HepG2 (cell line): ENCODE measurements around the gene CAMK2A. TPM values are rescaled to one million over a fixed set of nuclear protein-coding genes. Genes with fewer than 3 reads are reported as not detected.

Source experiments
- ATAC-seq: fragments of 200-7000 bp; cut with Tn5 transposase; 3 replicates; pipeline ENCODE4 v1.9.1; 2020; ENCODE audit warnings: mild to moderate bottlenecking, moderate library complexity
- BruUV-seq: library from RNA; stranded (reverse); fragments of 400-500 nt; replicated peaks from 2 replicates; lab custom pipeline; 2021; lab: Mats Ljungman, UMichigan
- CTCF ChIA-PET: fragments of 300-600 bp; formaldehyde crosslinking; extraction: SDS; loops from one replicate; lab custom pipeline; 2021; ENCODE audit warnings: low total read pairs, inconsistent platforms, low intra/inter-chr PET ratio; lab: Yijun Ruan, JAX
- POLR2A ChIA-PET: fragments of 350-600 bp; sonication (Branson Sonifier 250); formaldehyde crosslinking; loops from one replicate; lab custom pipeline; 2020; ENCODE audit warnings: antibody characterized with exemption, inconsistent platforms; lab: Yijun Ruan, JAX
- DNase-seq: peaks from one replicate; pipeline ENCODE4 v3.0.0-alpha.2; 2015; ENCODE audit warnings: low spot score
- FAIRE-seq: peaks from 3 replicates; lab custom pipeline; 2011; peaks lifted over from hg19 to GRCh38; lab: Jason Lieb, UNC
- H2AFZ ChIP-seq: one replicate; pipeline ENCODE4 v1.6.1; 2011; ENCODE audit warnings: low read length, inconsistent platforms
- H3K27ac ChIP-seq: fragments of 300-600 bp; 3 replicates; pipeline ENCODE4 v1.8.0; 2011; ENCODE audit warnings: mixed run types, mild to moderate bottlenecking, mixed read lengths, low read length, inconsistent platforms; ENCODE audit not compliant: insufficient read depth; ENCODE audit errors: extremely low read length
- H3K27me3 ChIP-seq, 2 experiments: fragments of 200-600 bp in 1 of 2; 2 replicates in 1 of 2; 3 replicates in 1 of 2; pipeline versions ENCODE4 v1.6.0 to v1.8.0; 2011; ENCODE audit warnings: low read length in 2 of 2, mild to moderate bottlenecking in 2 of 2, moderate library complexity in 2 of 2, inconsistent platforms in 1 of 2; ENCODE audit not compliant: insufficient read depth in 2 of 2, control insufficient read depth in 1 of 2
- H3K36me3 ChIP-seq, 2 experiments: fragments of 200-600 bp in 1 of 2; replicated peaks in 1 of 2; 2 replicates in 1 of 2; 3 replicates in 1 of 2; pipeline versions ENCODE4 v1.5.1 to v1.8.0; 2011; ENCODE audit warnings: low read length in 2 of 2, inconsistent platforms in 1 of 2; ENCODE audit not compliant: insufficient read depth in 2 of 2, control insufficient read depth in 1 of 2
- H3K4me1 ChIP-seq: 2 replicates; pipeline ENCODE4 v1.5.1; 2012; ENCODE audit warnings: low read length, inconsistent platforms; ENCODE audit not compliant: insufficient read depth
- H3K4me2 ChIP-seq: 2 replicates; pipeline ENCODE4 v1.6.0; 2011; ENCODE audit warnings: low read depth, low read length, inconsistent platforms
- H3K4me3 ChIP-seq, 3 experiments: fragments of 200-600 bp in 1 of 3; sonication (generic), shearing (Covaris generic) in 1 of 3; replicated peaks in 1 of 3; 2 replicates each; pipeline ENCODE4 v1.5.1; 2011 to 2016; ENCODE audit warnings: low read length in 3 of 3, inconsistent platforms in 2 of 3, low read depth in 2 of 3, mild to moderate bottlenecking in 2 of 3, control low read depth in 1 of 3, mixed read lengths in 1 of 3; ENCODE audit not compliant: insufficient read depth in 1 of 3
- H3K79me2 ChIP-seq: one replicate; pipeline ENCODE4 v1.6.1; 2011; ENCODE audit warnings: low read length, inconsistent platforms; ENCODE audit not compliant: insufficient read depth
- H3K9ac ChIP-seq: 2 replicates; pipeline ENCODE4 v1.6.0; 2011; ENCODE audit warnings: mild to moderate bottlenecking, low read depth, low read length, inconsistent platforms; ENCODE audit not compliant: insufficient read depth
- H3K9me3 ChIP-seq: 2 replicates; pipeline ENCODE4 v1.5.1; 2012; ENCODE audit warnings: mild to moderate bottlenecking, low read length
- H4K20me1 ChIP-seq: 2 replicates; pipeline ENCODE4 v1.6.0; 2011; ENCODE audit warnings: inconsistent platforms, mild to moderate bottlenecking, low read length, moderate library complexity; ENCODE audit not compliant: insufficient read depth
- CENPT ChIP-seq: sonication (generic); formaldehyde crosslinking; IDR thresholded peaks from 2 replicates; pipeline ENCODE4 v1.8.0; 2022; ENCODE audit warnings: low read depth, mild to moderate bottlenecking, moderate library complexity, missing genetic modification reagents
- CREB3 ChIP-seq: sonication (generic); formaldehyde crosslinking; IDR thresholded peaks from 2 replicates; pipeline ENCODE4 v1.5.0; 2020; ENCODE audit warnings: missing genetic modification reagents
- CREM ChIP-seq, 2 experiments: sonication (generic) in 1 of 2; formaldehyde crosslinking in 1 of 2; IDR thresholded peaks; 2 replicates each; pipeline versions ENCODE4 v1.4.0 to v1.6.1; 2016 to 2020; ENCODE audit warnings: antibody characterized with exemption in 1 of 2, mild to moderate bottlenecking in 1 of 2, missing genetic modification reagents in 1 of 2
- GTF2F1 ChIP-seq: fragments of 150-350 bp; IDR thresholded peaks from 2 replicates; pipeline ENCODE4 v1.6.1; 2014; ENCODE audit warnings: low read length
- JDP2 ChIP-seq: sonication (generic); formaldehyde crosslinking; IDR thresholded peaks from 2 replicates; pipeline ENCODE4 v1.8.1; 2022; ENCODE audit warnings: missing genetic modification reagents, borderline replicate concordance
- RARA ChIP-seq: IDR thresholded peaks from 2 replicates; pipeline ENCODE4 v1.6.1; 2016; ENCODE audit warnings: missing genetic modification reagents, missing compliant biosample characterization
- SAP130 ChIP-seq: IDR thresholded peaks from 2 replicates; pipeline ENCODE4 v1.6.1; 2016; ENCODE audit warnings: low read depth
- TFDP1 ChIP-seq: IDR thresholded peaks from 2 replicates; pipeline ENCODE4 v1.6.1; 2016; ENCODE audit warnings: missing compliant biosample characterization, missing genetic modification reagents, borderline replicate concordance
- ZFY ChIP-seq: sonication (generic); formaldehyde crosslinking; IDR thresholded peaks from 2 replicates; pipeline ENCODE4 v1.4.0; 2020; ENCODE audit warnings: missing genetic modification reagents
- ZMYM4 ChIP-seq: sonication (generic); formaldehyde crosslinking; IDR thresholded peaks from 2 replicates; pipeline ENCODE4 v1.8.1; 2023; ENCODE audit warnings: mild to moderate bottlenecking, missing genetic modification reagents
- ZNF263 ChIP-seq: sonication (generic); formaldehyde crosslinking; IDR thresholded peaks from 2 replicates; pipeline ENCODE4 v1.4.0; 2020; ENCODE audit warnings: missing genetic modification reagents
- WGBS: methylation state at CpG from one replicate; pipeline ENCODE4 v1.1.6; 2017; ENCODE audit warnings: low lambda C conversion rate; 5-methylcytosine and 5-hydroxymethylcytosine counted together
- in situ Hi-C: cut with HindIII; loops from 2 replicates; pipeline ENCODE4 v1.10.0; 2017; ENCODE audit warnings: low pct_unique_long_range_greater_than_20kb; ENCODE audit not compliant: extremely low pct_ligation_motif_present
- intact Hi-C: fragments of 100-400 bp; cut with micrococcal nuclease; formaldehyde crosslinking; loops from one replicate; pipeline ENCODE4 v1.10.0; 2022; ENCODE audit not compliant: unreplicated experiment
- polyA plus RNA-seq, 8 experiments: library from polyadenylated mRNA; depleted of rRNA in 3 of 8; stranded (reverse) in 7 of 8; unstranded in 1 of 8; fragments of >200 nt; fragmentation: Illumina TruSeq in 4 of 8; extraction: Trizol in 4 of 8; gene quantifications; 2 replicates each; pipeline versions ENCODE4 v1.2.1 to v1.2.3, GENCODE V29; 2011 to 2016; ENCODE audit warnings: low read depth in 4 of 8, missing spikeins in 1 of 8, mixed read lengths in 1 of 8; ENCODE audit not compliant: insufficient read depth in 1 of 8
- total RNA-seq, 5 experiments: library from RNA; depleted of rRNA; stranded (reverse); fragments of >200 nt; fragmentation: Illumina TruSeq; extraction: Trizol; gene quantifications; 2 replicates each; pipeline ENCODE4 v1.2.3, GENCODE V29; 2016; ENCODE audit warnings: low read depth in 1 of 5

Gene CAMK2A
- total and polyA plus RNA-seq, 2 of the 13 experiments (the other 11 are each of a cell fraction or from before 2014, with no cell fraction given): 0.11 TPM; not detected in 1

GRCh38 chr5:150188146-150188842, 101.3 kb downstream of the CAMK2A start (continued):
- no peak for TF ChIP-seq CREB3 (CRISPR knock-in tag)
- TF ChIP-seq, all 625 proteins: peak for 0

- no peak overlapping the region for H3K9ac ChIP-seq
- peaks cover 29% of the 10 kb centered on the region for H3K4me1 ChIP-seq
- DNase-seq: no peak
- in situ Hi-C loops: no loop called here
- peaks cover 4 to 16% of the 10 kb centered on the region in 2 experiments; a peak in 4 of 5 replicates for H3K27me3 ChIP-seq
- no peaks in the 10 kb centered on the region for H3K36me3 ChIP-seq
- CTCF ChIA-PET: interaction anchor here (1.2 kb wide), 1 partner anchor 57 kb away, joined by 4 read pairs; no protein-coding TSS in a partner anchor
- no peak for FAIRE-seq
- WGBS: 28% methylated on average over 4 of the region's 4 CpGs
- no peaks in the 10 kb centered on the region for H4K20me1 ChIP-seq
- no peak for ATAC-seq
- H2AFZ ChIP-seq: no peak overlapping the region
- POLR2A ChIA-PET: interaction anchor here (0.6 to 1.0 kb wide), 2 partner anchors 45 to 50 kb away, joined by 3 read pairs; no protein-coding TSS in a partner anchor
- intact Hi-C loops: no loop called here
- H3K4me2 ChIP-seq: no peak overlapping the region; the same call in 1 of the 2 replicates
- H3K27ac ChIP-seq: no peak overlapping the region
- H3K4me3 ChIP-seq: no peak overlapping the region
- TF ChIP-seq ZNF263 (CRISPR knock-in tag): peak; percentile 82
- TF ChIP-seq CREM (IDR thresholded peaks at IDR 0.05): no peak
- TF ChIP-seq CREM (CRISPR knock-in tag; IDR thresholded peaks at IDR 0.05): no peak
- TF ChIP-seq, all 625 proteins: peak for 1
- no peaks in the 10 kb centered on the region for H3K79me2 ChIP-seq
- no peaks in the 10 kb centered on the region for H3K9me3 ChIP-seq
- BruUV-seq: no TSS peak
Observed at GRCh38 chr5:150186897-150187296, 102.7 kb downstream of the CAMK2A start.

- in situ Hi-C loops: no loop called here
- DNase-seq (peak; percentile 29), FAIRE-seq (no peak), ATAC-seq (peak; percentile 68)
- Histone ChIP-seq H3K27ac (no peak overlapping the region), H3K36me3 (no peaks in the 10 kb centered on the region), H3K27me3 (peaks cover 4 to 11% of the 10 kb centered on the region in 2 experiments; a peak in 3 of 5 replicates), H3K4me1 (peaks cover 30% of the 10 kb centered on the region), H4K20me1 (no peaks in the 10 kb centered on the region), H3K79me2 (no peaks in the 10 kb centered on the region), H3K4me2 (peak overlapping the region; percentile 52), H3K9ac (no peak overlapping the region), H3K9me3 (no peaks in the 10 kb centered on the region), H2AFZ (no peak overlapping the region), H3K4me3 (no peak overlapping the region; a peak in 1 of 6 replicates)
- intact Hi-C loops: no loop called here
- WGBS: 17% methylated on average over 5 of the region's 8 CpGs
- no TSS peak for BruUV-seq
- POLR2A ChIA-PET: no interaction called here
- CTCF ChIA-PET: interaction anchor here (1.2 kb wide), 1 partner anchor 56 kb away, joined by 4 read pairs; no protein-coding TSS in a partner anchor
- 0 out of 2 replicates have a peak, but pooled peaks have one; percentile 13 for TF ChIP-seq SAP130 (CRISPR knock-in tag)
- TF ChIP-seq TFDP1 (CRISPR knock-in tag): no peak
- TF ChIP-seq ZMYM4 (CRISPR knock-in tag): no peak
- no peak for TF ChIP-seq JDP2 (CRISPR knock-in tag)
- peak; percentile 49; the same call in 1 of the 2 replicates for TF ChIP-seq RARA (CRISPR knock-in tag)
- TF ChIP-seq GTF2F1: no peak
- TF ChIP-seq ZFY (CRISPR knock-in tag): no peak
- TF ChIP-seq CENPT (CRISPR knock-in tag): no peak
Observed at GRCh38 chr5:150186137-150186536, 103.4 kb downstream of the CAMK2A start.
